Activated CD4-positive, alpha-beta T cell treated with anti-CD3 and anti-CD28 coated beads for 36 hours (primary cell): ENCODE results near the gene FOXO1. TPM values are rescaled to one million over a fixed set of nuclear protein-coding genes. Genes with fewer than 3 reads are reported as not detected.

ENCODE experiments used
- ATAC-seq: fragments of 200-7000 bp; cut with Tn5 transposase; one replicate; pipeline ENCODE4 v1.10.0; 2021; ENCODE audit warnings: mild to moderate bottlenecking, moderate library complexity
- CTCF ChIA-PET: fragments of 350-600 bp; sonication (Branson Sonifier 250); formaldehyde crosslinking; loops from one replicate; lab custom pipeline; 2021; ENCODE audit warnings: antibody characterized with exemption; lab: Charles Lee
- POLR2A ChIA-PET: fragments of 350-600 bp; sonication (Branson Sonifier 250); formaldehyde crosslinking; loops from one replicate; lab custom pipeline; 2021; ENCODE audit warnings: antibody characterized with exemption, inconsistent platforms; lab: Charles Lee
- DNase-seq: peaks from one replicate; pipeline ENCODE4 v3.0.0-alpha.2; 2020
- H3K27ac Mint-ChIP-seq: one replicate; pipeline ENCODE4 v1.8.0; 2021; ENCODE audit warnings: mixed read lengths
- H3K27me3 Mint-ChIP-seq: one replicate; pipeline ENCODE4 v1.8.0; 2021; ENCODE audit warnings: mixed read lengths
- H3K36me3 Mint-ChIP-seq: one replicate; pipeline ENCODE4 v1.8.0; 2021; ENCODE audit warnings: low read depth, mixed read lengths
- H3K4me1 Mint-ChIP-seq: one replicate; pipeline ENCODE4 v1.8.0; 2021; ENCODE audit warnings: mixed read lengths
- H3K4me3 Mint-ChIP-seq: one replicate; pipeline ENCODE4 v1.8.0; 2021; ENCODE audit warnings: mild to moderate bottlenecking, moderate library complexity, mixed read lengths
- H3K9me3 Mint-ChIP-seq: one replicate; pipeline ENCODE4 v1.8.0; 2021; ENCODE audit warnings: low read depth, mixed read lengths
- intact Hi-C, 2 experiments: fragments of 100-400 bp; cut with DNase I in 1 of 2; cut with micrococcal nuclease in 1 of 2; formaldehyde crosslinking; loops; one replicate each; pipeline versions ENCODE4 v1.14.2 to v1.15.1; 2022 to 2024; cut with DNase I, micrococcal nuclease
- total RNA-seq, 2 experiments: library from RNA; stranded (reverse); gene quantifications; one replicate each; pipeline ENCODE4 v1.2.3, GENCODE V29; 2021

The FOXO1 gene
- total RNA-seq, 2 experiments from 2014 or later = 37.5 to 42.5 TPM

DNA sequence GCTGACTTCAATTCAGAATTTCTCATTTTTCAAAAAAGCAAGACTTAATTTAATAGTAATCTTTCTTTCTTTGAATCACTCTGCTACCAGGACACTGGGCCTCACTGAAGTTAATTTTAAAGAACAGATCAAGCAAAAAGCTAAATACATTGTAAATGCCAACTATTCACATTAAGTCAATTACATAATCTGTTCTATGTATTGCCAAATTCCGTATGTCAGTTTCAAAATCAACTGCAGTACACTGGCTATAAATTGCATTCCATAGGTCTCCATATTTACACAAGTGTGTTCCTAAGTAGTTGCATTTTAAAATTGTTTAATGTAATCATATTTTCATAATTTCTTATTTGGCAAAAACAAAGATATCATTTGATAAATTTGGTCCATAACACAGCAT, 10.1 kb downstream of the FOXO1 start:
- DNase-seq = no peak
- Mint-ChIP-seq H3K4me3 (no peak overlapping the region), H3K27ac (peak overlapping the region; percentile 84), H3K36me3 (peaks cover 48% of the 10 kb centered on the region), H3K4me1 (peaks cover 93% of the 10 kb centered on the region), H3K27me3 (no peaks in the 10 kb centered on the region), H3K9me3 (peaks cover 3% of the 10 kb centered on the region)
- no peak for ATAC-seq
- intact Hi-C loops = no loop called here
- ChIA-PET POLR2A (no interaction called here), CTCF (interaction anchor here (0.8 to 1.0 kb wide), 2 partner anchors 8 to 11 kb away, joined by 3 to 4 read pairs; no protein-coding TSS in a partner anchor)

- Mint-ChIP-seq H3K4me1 (peaks cover 95% of the 10 kb centered on the region), H3K27ac (peak overlapping the region; percentile 87), H3K9me3 (peaks cover 4% of the 10 kb centered on the region), H3K36me3 (peaks cover 40% of the 10 kb centered on the region), H3K27me3 (no peaks in the 10 kb centered on the region), H3K4me3 (peak overlapping the region; percentile 38)
- peak; percentile 86 for ATAC-seq
- intact Hi-C loops = loop anchor here (1.0 to 5.0 kb wide), 3 partner anchors 9 to 551 kb away; no protein-coding TSS in a partner anchor
- DNase-seq = peak; percentile 38
- POLR2A ChIA-PET = interaction anchor here (0.6 to 1.4 kb wide), 6 partner anchors 9 to 216 kb away, joined by 3 to 7 read pairs (median 4); no protein-coding TSS in a partner anchor
- CTCF ChIA-PET = interaction anchor here (1.0 to 2.2 kb wide), 7 partner anchors 10 to 711 kb away, joined by 3 to 8 read pairs (median 4); no protein-coding TSS in a partner anchor
Measured at GRCh38 chr13:40653527-40654318, 12.7 kb downstream of the FOXO1 start.

DNA sequence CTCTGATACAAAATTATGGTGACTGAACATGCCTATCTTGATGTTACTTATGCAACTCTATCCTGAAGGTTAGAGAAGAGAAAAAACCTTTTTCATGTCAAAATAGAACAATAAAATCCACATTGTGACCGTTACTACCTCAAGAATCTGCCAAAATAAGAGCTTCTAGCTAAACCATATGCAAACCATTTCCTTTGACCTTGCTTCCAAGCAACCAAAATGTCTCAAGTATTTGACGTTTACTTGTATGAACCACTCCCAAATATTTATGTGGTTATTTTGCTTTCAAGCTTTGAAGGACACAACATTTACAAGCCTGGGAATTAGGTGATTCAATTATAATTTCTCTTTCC, 13.9 kb downstream of the FOXO1 start:
- peaks cover 32% of the 10 kb centered on the region for H3K36me3 Mint-ChIP-seq
- H3K4me1 Mint-ChIP-seq = peaks cover 94% of the 10 kb centered on the region
- ATAC-seq (no peak), DNase-seq (no peak)
- ChIA-PET POLR2A (interaction anchor here (0.7 to 0.8 kb wide), 2 partner anchors 10 to 941 kb away, joined by 3 to 4 read pairs; no protein-coding TSS in a partner anchor), CTCF (interaction anchor here (0.7 to 2.2 kb wide), 8 partner anchors 11 to 709 kb away, joined by 3 to 8 read pairs (median 5); no protein-coding TSS in a partner anchor)
- H3K4me3 Mint-ChIP-seq = no peak overlapping the region
- intact Hi-C loops = loop anchor here (2.0 to 5.0 kb wide), 2 partner anchors 35 to 550 kb away; no protein-coding TSS in a partner anchor
- H3K27me3 Mint-ChIP-seq = no peaks in the 10 kb centered on the region
- peaks cover 4% of the 10 kb centered on the region for H3K9me3 Mint-ChIP-seq
- H3K27ac Mint-ChIP-seq = peak overlapping the region; percentile 87

DNA sequence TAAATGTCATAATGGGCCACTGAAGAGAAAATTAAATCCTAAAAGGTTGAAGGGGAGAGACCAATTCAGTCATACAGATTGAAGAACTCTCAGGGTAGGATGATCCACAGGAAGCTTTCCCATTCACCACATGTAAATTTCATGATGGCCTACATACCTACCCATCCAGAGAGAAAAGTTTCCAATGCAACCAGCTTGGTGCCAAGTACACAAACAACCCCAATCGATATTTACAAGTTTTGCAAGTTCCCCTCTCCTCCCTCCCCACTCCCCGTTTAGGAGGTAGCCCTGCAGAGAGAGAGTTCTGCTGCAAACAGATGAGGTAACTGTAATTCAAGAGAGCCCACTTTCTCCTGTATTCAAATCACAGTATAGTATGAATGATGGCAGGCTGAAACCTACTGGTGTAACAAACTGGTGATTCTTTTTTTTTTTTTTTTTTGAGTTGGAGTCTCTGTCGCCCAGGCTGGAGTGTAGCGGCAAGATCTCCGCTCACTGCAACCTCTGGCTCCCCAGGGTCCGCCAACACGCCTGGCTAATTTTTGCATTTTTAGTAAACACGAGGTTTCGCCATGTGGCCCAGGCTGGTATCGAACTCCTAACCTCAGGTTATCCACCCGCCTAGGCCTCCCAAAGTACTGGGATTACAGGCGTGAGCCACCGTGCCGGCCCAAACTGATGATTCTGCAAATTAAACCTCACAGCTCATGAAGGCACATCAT, 14.4 kb downstream of the FOXO1 start:
- DNase-seq = no peak
- intact Hi-C loops = loop anchor here (2.0 to 5.0 kb wide), 2 partner anchors 35 to 549 kb away; no protein-coding TSS in a partner anchor
- no peak overlapping the region for H3K4me3 Mint-ChIP-seq
- peaks cover 4% of the 10 kb centered on the region for H3K9me3 Mint-ChIP-seq
- CTCF ChIA-PET = interaction anchor here (0.7 to 2.2 kb wide), 5 partner anchors 11 to 587 kb away, joined by 4 to 8 read pairs (median 6); no protein-coding TSS in a partner anchor
- peak overlapping the region; percentile 87 for H3K27ac Mint-ChIP-seq
- no peaks in the 10 kb centered on the region for H3K27me3 Mint-ChIP-seq
- no peak for ATAC-seq
- POLR2A ChIA-PET = interaction anchor here (0.6 kb wide), 2 partner anchors 19 to 135 kb away, joined by 3 to 4 read pairs; no protein-coding TSS in a partner anchor
- H3K36me3 Mint-ChIP-seq = peaks cover 27% of the 10 kb centered on the region
- H3K4me1 Mint-ChIP-seq = peaks cover 94% of the 10 kb centered on the region

DNA sequence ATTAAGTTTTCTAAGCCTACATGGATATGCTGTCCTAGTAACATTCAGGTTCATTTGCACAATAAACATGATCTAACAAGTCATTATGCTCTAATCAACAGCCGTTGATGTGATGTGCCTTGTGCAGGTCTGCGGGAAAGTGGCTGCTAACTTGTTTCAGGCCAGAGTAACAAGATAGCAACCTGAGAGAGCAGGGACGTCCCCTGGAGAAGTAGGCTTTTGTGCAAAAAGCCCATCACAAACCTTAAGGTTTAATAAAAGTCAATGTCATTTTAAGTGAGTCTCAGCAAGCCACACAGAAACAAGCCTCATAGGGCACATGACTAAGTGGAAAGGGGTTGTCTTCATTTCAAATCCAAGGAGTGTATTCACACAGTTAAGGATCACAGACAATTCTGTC, 17.6 kb downstream of the FOXO1 start:
- POLR2A ChIA-PET = no interaction called here
- ATAC-seq (peak; percentile 4), DNase-seq (peak; percentile 35)
- H3K36me3 Mint-ChIP-seq = peaks cover 30% of the 10 kb centered on the region
- H3K4me1 Mint-ChIP-seq = peaks cover 96% of the 10 kb centered on the region
- intact Hi-C loops = no loop called here
- peak overlapping the region; percentile 75 for H3K27ac Mint-ChIP-seq
- CTCF ChIA-PET = no interaction called here
- H3K27me3 Mint-ChIP-seq = no peaks in the 10 kb centered on the region
- no peak overlapping the region for H3K4me3 Mint-ChIP-seq
- peaks cover 4% of the 10 kb centered on the region for H3K9me3 Mint-ChIP-seq

GRCh38 chr13:40648040-40648439, 18.4 kb downstream of the FOXO1 start:
- Mint-ChIP-seq H3K27me3 (no peaks in the 10 kb centered on the region), H3K9me3 (peaks cover 4% of the 10 kb centered on the region), H3K27ac (peak overlapping the region; percentile 83), H3K4me3 (no peak overlapping the region), H3K4me1 (peaks cover 96% of the 10 kb centered on the region), H3K36me3 (peaks cover 31% of the 10 kb centered on the region)
- intact Hi-C loops = no loop called here
- ATAC-seq (no peak), DNase-seq (no peak)
- ChIA-PET CTCF (interaction anchor here (0.6 to 1.3 kb wide), 4 partner anchors 23 to 327 kb away, joined by 3 to 4 read pairs (median 4); no protein-coding TSS in a partner anchor), POLR2A (interaction anchor here (0.5 kb wide), 1 partner anchor 58 kb away, joined by 3 read pairs; no protein-coding TSS in a partner anchor)

- peak overlapping the region; percentile 24 for H3K4me3 Mint-ChIP-seq
- intact Hi-C loops = no loop called here
- CTCF ChIA-PET = interaction anchor here (1.0 to 2.3 kb wide), 3 partner anchors 10 to 23 kb away, joined by 4 to 7 read pairs (median 4); no protein-coding TSS in a partner anchor
Measured at GRCh38 chr13:40644838-40645604, 21.4 kb downstream of the FOXO1 start.

GRCh38 chr13:40640845-40641458, 25.5 kb downstream of the FOXO1 start:
- Mint-ChIP-seq H3K27me3 (no peaks in the 10 kb centered on the region), H3K4me3 (no peak overlapping the region), H3K4me1 (peaks cover 88% of the 10 kb centered on the region), H3K9me3 (no peaks in the 10 kb centered on the region), H3K27ac (peak overlapping the region; percentile 29), H3K36me3 (peaks cover 29% of the 10 kb centered on the region)
- POLR2A ChIA-PET = interaction anchor here (1.0 kb wide), 1 partner anchor 24 kb away, joined by 3 read pairs; no protein-coding TSS in a partner anchor
- DNase-seq (peak; percentile 46), ATAC-seq (peak; percentile 27)
- intact Hi-C loops = no loop called here
- CTCF ChIA-PET = interaction anchor here (2.8 kb wide), 1 partner anchor 12 kb away, joined by 8 read pairs; no protein-coding TSS in a partner anchor

More at GRCh38 chr13:40644838-40645604, 21.4 kb downstream of the FOXO1 start:
- ATAC-seq (peak; percentile 83), DNase-seq (peak; percentile 62)
- peaks cover 95% of the 10 kb centered on the region for H3K4me1 Mint-ChIP-seq
- H3K27ac Mint-ChIP-seq = peak overlapping the region; percentile 93
- no peaks in the 10 kb centered on the region for H3K9me3 Mint-ChIP-seq
- H3K27me3 Mint-ChIP-seq = no peaks in the 10 kb centered on the region
- POLR2A ChIA-PET = interaction anchor here (1.0 to 1.5 kb wide), 4 partner anchors 18 to 46 kb away, joined by 3 to 4 read pairs (median 4); no protein-coding TSS in a partner anchor
- peaks cover 18% of the 10 kb centered on the region for H3K36me3 Mint-ChIP-seq

DNA sequence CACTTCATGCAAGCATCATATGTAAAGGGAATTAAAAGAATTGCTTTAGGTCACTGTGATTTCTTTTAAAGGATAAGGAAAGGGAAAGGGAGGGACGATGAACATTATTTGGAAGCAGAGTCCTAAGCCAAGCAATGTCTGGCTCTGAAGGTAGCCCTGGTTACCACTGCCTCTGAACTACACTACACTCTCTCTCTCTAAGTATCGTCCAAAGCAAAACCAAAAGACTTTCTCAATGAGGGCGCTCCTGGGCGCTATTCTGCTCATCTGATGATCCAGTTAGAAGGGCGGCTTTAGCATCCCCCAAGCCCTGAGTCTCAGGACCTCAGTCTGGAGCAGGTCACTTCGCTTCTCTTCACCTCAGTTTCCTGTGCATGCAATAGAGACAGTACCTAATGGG, 26.2 kb downstream of the FOXO1 start:
- peak overlapping the region; percentile 29 for H3K27ac Mint-ChIP-seq
- peaks cover 32% of the 10 kb centered on the region for H3K36me3 Mint-ChIP-seq
- no peak for ATAC-seq
- peaks cover 88% of the 10 kb centered on the region for H3K4me1 Mint-ChIP-seq
- H3K27me3 Mint-ChIP-seq = no peaks in the 10 kb centered on the region
- no peak for DNase-seq
- intact Hi-C loops = no loop called here
- ChIA-PET POLR2A (no interaction called here), CTCF (interaction anchor here (0.9 to 2.8 kb wide), 2 partner anchors 13 to 14 kb away, joined by 5 to 8 read pairs; no protein-coding TSS in a partner anchor)
- H3K9me3 Mint-ChIP-seq = no peaks in the 10 kb centered on the region
- no peak overlapping the region for H3K4me3 Mint-ChIP-seq

DNA sequence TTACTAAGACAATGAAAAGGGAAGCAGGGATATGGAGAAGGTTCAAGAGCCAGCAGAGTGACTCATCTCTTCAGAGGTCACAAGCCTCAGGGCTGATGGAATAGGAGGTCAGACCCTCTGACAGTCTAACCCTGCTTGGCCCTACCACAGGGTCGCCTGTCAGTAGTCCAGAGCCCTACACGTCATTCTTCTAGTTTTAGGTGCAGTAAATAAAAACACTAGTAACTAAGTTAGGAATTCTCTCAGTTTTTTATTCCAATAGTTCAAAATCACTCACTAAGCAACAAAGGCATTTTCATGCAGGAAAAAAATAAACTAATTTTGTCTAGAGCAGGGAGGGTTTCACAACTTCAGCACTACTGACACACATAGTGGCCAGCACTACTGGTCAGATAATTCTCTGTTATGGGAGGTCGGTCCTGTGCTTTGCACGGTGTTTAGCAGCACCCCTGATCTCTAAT, 27.2 kb downstream of the FOXO1 start:
- ATAC-seq (no peak), DNase-seq (no peak)
- ChIA-PET CTCF (interaction anchor here (0.9 to 2.8 kb wide), 2 partner anchors 13 to 14 kb away, joined by 5 to 8 read pairs; no protein-coding TSS in a partner anchor), POLR2A (no interaction called here)
- peaks cover 88% of the 10 kb centered on the region for H3K4me1 Mint-ChIP-seq
- H3K9me3 Mint-ChIP-seq = no peaks in the 10 kb centered on the region
- no peak overlapping the region for H3K4me3 Mint-ChIP-seq
- peaks cover 27% of the 10 kb centered on the region for H3K36me3 Mint-ChIP-seq
- no peaks in the 10 kb centered on the region for H3K27me3 Mint-ChIP-seq
- intact Hi-C loops = no loop called here
- peak overlapping the region; percentile 22 for H3K27ac Mint-ChIP-seq
